ENCODE results near the gene KICS2.

The KICS2 gene

GRCh38 chr12:64186789-64187188 lies 35.3 kb downstream of the KICS2 start:
- no peak overlapping the region for H3K27ac ChIP-seq
- TF ChIP-seq, protein P1, sequence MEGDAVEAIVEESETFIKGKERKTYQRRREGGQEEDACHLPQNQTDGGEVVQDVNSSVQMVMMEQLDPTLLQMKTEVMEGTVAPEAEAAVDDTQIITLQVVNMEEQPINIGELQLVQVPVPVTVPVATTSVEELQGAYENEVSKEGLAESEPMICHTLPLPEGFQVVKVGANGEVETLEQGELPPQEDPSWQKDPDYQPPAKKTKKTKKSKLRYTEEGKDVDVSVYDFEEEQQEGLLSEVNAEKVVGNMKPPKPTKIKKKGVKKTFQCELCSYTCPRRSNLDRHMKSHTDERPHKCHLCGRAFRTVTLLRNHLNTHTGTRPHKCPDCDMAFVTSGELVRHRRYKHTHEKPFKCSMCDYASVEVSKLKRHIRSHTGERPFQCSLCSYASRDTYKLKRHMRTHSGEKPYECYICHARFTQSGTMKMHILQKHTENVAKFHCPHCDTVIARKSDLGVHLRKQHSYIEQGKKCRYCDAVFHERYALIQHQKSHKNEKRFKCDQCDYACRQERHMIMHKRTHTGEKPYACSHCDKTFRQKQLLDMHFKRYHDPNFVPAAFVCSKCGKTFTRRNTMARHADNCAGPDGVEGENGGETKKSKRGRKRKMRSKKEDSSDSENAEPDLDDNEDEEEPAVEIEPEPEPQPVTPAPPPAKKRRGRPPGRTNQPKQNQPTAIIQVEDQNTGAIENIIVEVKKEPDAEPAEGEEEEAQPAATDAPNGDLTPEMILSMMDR (conservative IDR thresholded peaks at IDR 0.05) = no peak

GRCh38 chr12:64184216-64184615 lies 37.9 kb downstream of the KICS2 start:
- no peak overlapping the region for H3K27ac ChIP-seq
- TF ChIP-seq, protein P1 (conservative IDR thresholded peaks at IDR 0.05) = no peak

DNA sequence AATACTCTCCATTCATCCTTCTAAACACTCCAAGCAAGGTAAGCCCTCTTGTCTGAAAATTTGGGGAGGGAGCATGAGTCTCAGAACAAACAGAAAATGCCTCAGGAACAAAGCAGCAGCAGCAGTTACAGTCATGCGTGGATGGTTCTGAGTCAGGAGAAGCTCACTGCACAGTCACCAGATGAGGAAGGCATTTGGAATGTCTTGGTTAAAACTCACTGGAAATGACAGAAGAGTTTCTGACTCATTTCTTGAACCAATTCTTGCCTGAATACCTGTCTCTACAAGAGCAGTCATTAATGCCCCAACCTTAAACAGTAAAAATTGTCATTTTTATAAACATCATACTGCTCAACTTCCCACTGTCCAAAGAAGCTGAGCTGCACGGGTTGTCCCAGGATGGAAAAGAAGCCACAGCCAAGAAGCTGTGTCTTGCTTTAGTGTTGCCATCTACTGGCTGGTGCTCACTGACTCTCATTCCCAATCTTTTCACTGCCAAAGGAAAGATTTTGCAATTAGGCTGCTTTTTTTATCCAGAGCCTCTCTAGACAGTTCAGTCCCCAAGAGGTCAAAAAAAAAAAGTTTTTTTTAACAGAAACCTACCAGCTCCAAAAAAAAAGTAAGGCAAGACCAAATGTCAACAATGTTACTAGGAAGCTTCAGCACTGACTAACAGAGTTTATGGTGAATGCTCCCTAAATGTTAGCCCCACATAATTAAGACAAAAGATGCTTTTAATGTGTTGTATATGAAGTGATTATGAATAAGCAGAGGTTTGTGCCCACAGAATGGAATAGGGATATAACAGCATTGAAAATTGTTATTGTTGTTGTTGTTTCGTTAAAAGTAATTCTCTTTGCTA lies 40.4 kb downstream of the KICS2 start:
- H3K27ac ChIP-seq = no peak overlapping the region
- TF ChIP-seq, protein P1 (conservative IDR thresholded peaks at IDR 0.05) = peak; percentile 91

- H3K27ac ChIP-seq = no peak overlapping the region
- TF ChIP-seq, protein P1 (conservative IDR thresholded peaks at IDR 0.05) = no peak
These were observed 41.1 kb downstream of the KICS2 start for GRCh38 chr12:64180951-64181350.

GRCh38 chr12:64178122-64178521 lies 44.0 kb downstream of the KICS2 start:
- H3K27ac ChIP-seq = no peak overlapping the region
- TF ChIP-seq, protein P1 (conservative IDR thresholded peaks at IDR 0.05) = no peak

DNA sequence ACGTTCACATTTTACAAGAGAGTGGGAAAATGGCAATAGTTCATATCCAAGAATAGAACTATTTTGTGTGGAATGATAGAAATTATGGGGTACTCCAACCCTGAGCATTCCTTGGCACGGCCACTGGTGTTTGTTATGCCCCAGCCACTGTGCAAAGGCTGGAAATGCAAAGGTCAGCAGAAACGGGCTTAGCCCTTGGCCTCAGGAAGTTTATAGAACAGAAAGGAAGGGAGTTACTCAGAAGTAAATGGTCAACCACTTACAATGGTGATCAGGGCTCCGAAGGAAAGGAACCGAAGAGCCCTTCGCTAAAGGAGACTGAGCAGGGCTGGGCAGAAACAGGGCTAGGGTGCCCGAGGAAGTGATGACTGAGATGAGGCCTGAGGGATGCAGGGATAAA lies 45.1 kb downstream of the KICS2 start:
- no peak overlapping the region for H3K27ac ChIP-seq
- TF ChIP-seq, protein P1 (conservative IDR thresholded peaks at IDR 0.05) = no peak

GRCh38 chr12:64175254-64175945 lies 46.7 kb downstream of the KICS2 start:
- no peak overlapping the region for H3K27ac ChIP-seq
- TF ChIP-seq, protein P1 (conservative IDR thresholded peaks at IDR 0.05) = no peak
